ACC112 (cell line): ENCODE data around the gene MBD3L2B.

Experiments
- H2AFZ ChIP-seq: fragments of 200-600 bp; sonication (generic); one replicate; pipeline ENCODE4 v1.6.0; 2017; ENCODE audit warnings: antibody characterized with exemption, low read length; ENCODE audit not compliant: unreplicated experiment
- H3K27ac ChIP-seq: fragments of 200-600 bp; sonication (generic); 2 replicates; pipeline ENCODE4 v1.5.1; 2014; ENCODE audit warnings: low read depth, mild to moderate bottlenecking, antibody characterized with exemption, low read length, moderate library complexity
- H3K27me3 ChIP-seq: fragments of 200-600 bp; sonication (generic); 2 replicates; pipeline ENCODE4 v1.6.1; 2014; ENCODE audit warnings: mild to moderate bottlenecking, antibody characterized with exemption, low read length, moderate library complexity, mixed read lengths; ENCODE audit not compliant: insufficient read depth
- H3K36me3 ChIP-seq: fragments of 200-600 bp; sonication (generic); 2 replicates; pipeline ENCODE4 v1.6.1; 2016; ENCODE audit warnings: mild to moderate bottlenecking, antibody characterized with exemption, low read length, moderate library complexity, mixed read lengths; ENCODE audit not compliant: insufficient read depth
- H3K4me1 ChIP-seq: fragments of 200-600 bp; sonication (generic); one replicate; pipeline ENCODE4 v1.6.1; 2016; ENCODE audit warnings: low read length, mixed read lengths; ENCODE audit not compliant: insufficient read depth, unreplicated experiment, control insufficient read depth
- H3K4me3 ChIP-seq: fragments of 200-600 bp; sonication (generic); 2 replicates; pipeline ENCODE4 v1.5.1; 2014; ENCODE audit warnings: mild to moderate bottlenecking, low read depth, low read length
- H3K79me2 ChIP-seq: fragments of 200-600 bp; sonication (generic); one replicate; pipeline ENCODE4 v1.6.0; 2016; ENCODE audit warnings: low read length; ENCODE audit not compliant: control insufficient read depth, unreplicated experiment, insufficient read depth

The MBD3L2B gene

DNA sequence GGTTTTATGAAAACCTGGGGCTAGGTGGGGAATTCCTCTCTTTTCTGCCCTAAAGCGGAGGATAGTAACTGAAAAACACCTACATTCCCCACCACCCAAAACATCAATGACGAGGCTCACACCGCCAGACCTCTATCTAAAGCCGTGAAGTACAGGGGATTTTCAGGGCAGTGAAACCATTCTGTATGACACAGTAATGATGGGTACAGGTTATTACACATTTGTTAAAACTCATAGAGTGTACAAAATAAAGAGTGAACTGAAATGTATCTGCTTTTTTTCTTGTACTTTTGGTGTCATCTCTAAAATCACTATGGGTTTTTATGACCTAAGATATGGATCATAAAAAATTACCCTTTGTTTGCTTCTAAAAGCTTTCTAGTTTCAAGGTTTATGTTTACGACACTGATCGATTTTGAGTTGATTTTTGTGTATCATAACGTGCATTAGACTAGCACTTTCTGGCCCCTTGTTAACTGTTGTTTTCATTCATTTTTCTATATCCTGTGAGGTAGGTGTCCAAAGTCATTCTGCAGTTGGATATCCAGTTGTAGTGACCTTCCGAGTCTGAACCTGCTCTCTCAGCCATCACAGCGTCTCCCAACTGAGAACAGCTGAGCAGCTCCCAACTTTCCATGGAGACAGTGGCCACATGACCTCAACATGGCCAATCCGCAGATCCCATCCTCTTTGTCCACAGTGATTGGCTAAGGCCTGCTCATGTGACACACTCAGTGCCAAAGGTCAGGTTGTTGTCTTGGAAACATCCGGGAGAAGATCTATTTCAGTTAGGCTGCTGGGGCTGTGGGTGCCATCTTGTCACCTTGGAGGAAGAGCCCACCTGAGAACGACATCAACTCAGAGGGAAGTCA is 10.3 kb downstream of the MBD3L2B start:
- H3K4me3 ChIP-seq, result no peak overlapping the region
- peaks cover 8% of the 10 kb centered on the region for H3K27me3 ChIP-seq
- no peaks in the 10 kb centered on the region for H3K4me1 ChIP-seq
- no peak overlapping the region for H2AFZ ChIP-seq
- H3K79me2 ChIP-seq, result no peaks in the 10 kb centered on the region
- no peaks in the 10 kb centered on the region for H3K36me3 ChIP-seq
- no peak overlapping the region for H3K27ac ChIP-seq

DNA sequence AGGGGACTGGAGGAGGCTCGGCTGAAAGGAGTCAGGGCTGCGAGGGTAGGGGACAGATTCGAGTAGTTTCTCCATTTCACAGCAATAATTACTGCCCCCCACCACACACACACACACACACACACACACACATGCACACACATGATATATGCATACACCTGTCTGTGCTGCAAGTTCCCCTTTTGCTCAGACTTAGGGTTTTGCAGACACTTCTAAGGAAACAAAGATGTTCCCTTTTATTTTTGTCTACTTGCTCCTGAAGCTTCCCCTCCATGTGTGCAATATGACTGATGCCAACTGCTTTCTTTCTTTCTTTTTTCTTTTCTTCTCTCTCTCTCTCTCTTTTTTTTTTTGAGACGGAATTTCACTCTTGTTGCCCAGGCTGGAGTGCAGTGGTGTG is 13.4 kb downstream of the MBD3L2B start:
- Histone ChIP-seq H3K4me3 (no peak overlapping the region), H3K27ac (no peak overlapping the region), H3K79me2 (no peaks in the 10 kb centered on the region), H3K4me1 (no peaks in the 10 kb centered on the region), H3K27me3 (no peaks in the 10 kb centered on the region; the same call in 1 of the 2 replicates), H3K36me3 (no peaks in the 10 kb centered on the region), H2AFZ (no peak overlapping the region)

DNA sequence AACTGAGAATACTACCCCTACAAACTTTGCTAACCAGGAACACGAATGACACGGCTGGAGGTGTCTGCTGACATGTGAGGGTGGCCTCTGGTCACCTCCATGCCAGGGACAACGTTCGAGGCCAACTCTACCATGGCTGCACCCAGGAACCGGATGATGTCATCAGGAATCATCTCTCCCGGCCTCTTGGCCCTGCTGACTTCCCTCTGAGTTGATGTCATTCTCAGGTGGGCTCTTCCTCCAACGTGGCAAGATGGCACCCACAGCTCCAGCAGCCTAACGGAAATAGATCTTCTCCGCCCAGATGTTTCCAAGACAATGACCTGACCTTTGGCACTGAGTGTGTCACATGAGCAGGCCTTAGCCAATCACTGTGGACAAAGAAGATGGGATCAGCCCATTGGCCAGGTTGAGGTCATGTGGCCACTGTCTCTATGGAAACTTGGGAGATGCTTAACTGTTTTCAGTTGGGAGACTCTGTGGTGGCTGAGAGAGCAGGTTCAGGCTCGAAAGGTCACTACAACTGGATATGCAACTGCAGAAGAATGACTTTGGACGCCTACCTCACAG is 15.0 kb downstream of the MBD3L2B start:
- Histone ChIP-seq H3K4me1 (no peaks in the 10 kb centered on the region), H3K27me3 (peaks cover 4% of the 10 kb centered on the region), H3K4me3 (no peak overlapping the region), H3K36me3 (no peaks in the 10 kb centered on the region), H3K79me2 (no peaks in the 10 kb centered on the region), H3K27ac (no peak overlapping the region), H2AFZ (no peak overlapping the region)

DNA sequence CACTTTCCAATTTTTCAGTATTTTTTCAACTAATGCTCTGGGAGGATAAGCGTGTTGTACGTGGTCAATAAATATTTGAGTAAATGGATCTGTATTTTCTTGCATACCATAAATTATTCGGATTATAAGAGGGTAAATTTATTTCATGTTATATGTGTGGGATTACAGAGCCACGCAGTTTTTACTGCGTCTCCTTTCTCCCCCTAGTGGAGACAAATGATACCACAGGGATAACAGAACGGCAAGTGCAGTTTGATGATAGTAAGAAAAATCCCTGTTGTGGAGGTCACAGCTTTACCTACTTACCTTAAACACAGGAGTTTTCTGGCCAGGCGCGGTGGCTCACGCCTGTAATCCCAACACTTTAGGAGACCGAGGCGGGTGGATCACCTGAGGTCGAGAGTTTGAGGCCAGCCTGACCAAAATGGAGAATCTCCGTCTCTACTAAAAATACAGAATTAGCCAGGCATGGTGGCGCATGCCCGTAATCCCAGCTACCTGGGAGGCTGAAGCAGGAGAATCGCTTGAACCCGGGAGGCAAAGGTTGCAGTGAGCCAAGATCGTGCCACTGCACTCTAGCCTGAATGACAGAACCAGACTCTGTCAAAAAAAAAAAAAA is 16.8 kb downstream of the MBD3L2B start:
- Histone ChIP-seq H3K27ac (no peak overlapping the region), H3K4me3 (no peak overlapping the region), H3K36me3 (no peaks in the 10 kb centered on the region), H3K4me1 (no peaks in the 10 kb centered on the region), H3K27me3 (peaks cover 14% of the 10 kb centered on the region), H2AFZ (no peak overlapping the region), H3K79me2 (no peaks in the 10 kb centered on the region)

DNA sequence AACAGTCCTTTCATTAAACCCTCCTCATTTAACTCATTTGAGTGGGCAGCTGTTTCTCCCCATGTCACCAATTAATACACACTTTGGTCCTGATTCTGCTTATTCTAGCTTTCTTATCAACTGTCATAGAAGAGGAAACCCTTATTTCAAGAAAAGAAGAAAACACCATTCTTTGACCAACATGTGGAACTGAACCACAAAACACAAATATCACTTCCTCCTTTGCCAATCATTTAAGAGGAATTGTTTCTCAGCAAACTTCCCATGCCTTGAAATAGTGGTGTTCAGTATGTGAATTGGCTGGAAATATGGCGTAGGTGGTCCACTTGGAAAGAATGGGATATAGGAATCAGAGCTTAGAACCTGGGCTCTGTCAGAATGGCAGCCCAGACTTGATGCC is 20.4 kb downstream of the MBD3L2B start:
- H3K4me1 ChIP-seq, result no peaks in the 10 kb centered on the region
- no peak overlapping the region for H2AFZ ChIP-seq
- H3K27ac ChIP-seq, result no peak overlapping the region
- peaks cover 14% of the 10 kb centered on the region for H3K27me3 ChIP-seq
- H3K79me2 ChIP-seq, result no peaks in the 10 kb centered on the region
- H3K36me3 ChIP-seq, result no peaks in the 10 kb centered on the region
- H3K4me3 ChIP-seq, result no peak overlapping the region

DNA sequence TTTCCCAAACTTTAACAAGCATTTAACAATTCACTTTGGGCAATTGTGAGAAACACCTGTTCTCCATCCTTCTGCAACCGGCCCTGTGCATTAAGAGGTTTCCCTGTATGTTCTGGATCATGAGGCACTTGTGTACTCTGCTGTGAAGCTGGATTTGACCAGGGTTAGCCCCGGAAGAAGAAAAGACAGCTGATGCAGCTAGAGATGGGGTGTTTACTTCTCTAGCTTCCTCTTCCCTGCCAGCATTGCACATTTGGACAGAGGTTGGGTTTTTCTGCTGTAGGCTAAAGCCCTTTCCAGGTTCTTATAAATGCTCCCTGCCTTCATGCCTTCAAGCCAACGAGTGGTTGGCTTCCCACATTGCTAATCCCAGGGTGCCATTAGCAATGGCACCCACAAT is 20.9 kb downstream of the MBD3L2B start:
- H3K36me3 ChIP-seq, result no peaks in the 10 kb centered on the region

DNA sequence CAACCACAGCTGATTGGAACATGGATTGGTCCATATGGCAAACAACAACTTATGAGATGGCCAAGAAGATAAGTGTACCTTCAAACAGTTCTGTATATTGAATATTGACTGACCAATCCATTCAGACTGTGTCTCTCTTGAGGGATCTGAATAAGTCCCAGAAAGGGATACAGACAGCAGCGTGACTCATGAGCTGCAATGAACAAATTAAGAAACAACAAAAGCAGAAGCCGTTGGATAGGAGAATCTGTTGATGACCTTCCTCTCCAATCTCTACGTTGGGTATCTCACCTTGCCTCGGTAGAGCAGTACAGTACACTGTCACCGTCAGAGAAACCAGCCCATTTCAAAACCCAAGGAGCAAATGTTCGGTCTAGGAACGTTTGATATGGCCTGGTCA is 21.3 kb downstream of the MBD3L2B start:
- Histone ChIP-seq H3K27ac (no peak overlapping the region), H3K36me3 (no peaks in the 10 kb centered on the region), H3K79me2 (no peaks in the 10 kb centered on the region), H2AFZ (no peak overlapping the region), H3K27me3 (peaks cover 14% of the 10 kb centered on the region), H3K4me3 (no peak overlapping the region), H3K4me1 (no peaks in the 10 kb centered on the region)

More for the DNA sequence above, 20.9 kb downstream of the MBD3L2B start:
- no peak overlapping the region for H3K27ac ChIP-seq
- peaks cover 14% of the 10 kb centered on the region for H3K27me3 ChIP-seq
- no peaks in the 10 kb centered on the region for H3K79me2 ChIP-seq
- H3K4me3 ChIP-seq, result no peak overlapping the region
- H2AFZ ChIP-seq, result no peak overlapping the region
- no peaks in the 10 kb centered on the region for H3K4me1 ChIP-seq

DNA sequence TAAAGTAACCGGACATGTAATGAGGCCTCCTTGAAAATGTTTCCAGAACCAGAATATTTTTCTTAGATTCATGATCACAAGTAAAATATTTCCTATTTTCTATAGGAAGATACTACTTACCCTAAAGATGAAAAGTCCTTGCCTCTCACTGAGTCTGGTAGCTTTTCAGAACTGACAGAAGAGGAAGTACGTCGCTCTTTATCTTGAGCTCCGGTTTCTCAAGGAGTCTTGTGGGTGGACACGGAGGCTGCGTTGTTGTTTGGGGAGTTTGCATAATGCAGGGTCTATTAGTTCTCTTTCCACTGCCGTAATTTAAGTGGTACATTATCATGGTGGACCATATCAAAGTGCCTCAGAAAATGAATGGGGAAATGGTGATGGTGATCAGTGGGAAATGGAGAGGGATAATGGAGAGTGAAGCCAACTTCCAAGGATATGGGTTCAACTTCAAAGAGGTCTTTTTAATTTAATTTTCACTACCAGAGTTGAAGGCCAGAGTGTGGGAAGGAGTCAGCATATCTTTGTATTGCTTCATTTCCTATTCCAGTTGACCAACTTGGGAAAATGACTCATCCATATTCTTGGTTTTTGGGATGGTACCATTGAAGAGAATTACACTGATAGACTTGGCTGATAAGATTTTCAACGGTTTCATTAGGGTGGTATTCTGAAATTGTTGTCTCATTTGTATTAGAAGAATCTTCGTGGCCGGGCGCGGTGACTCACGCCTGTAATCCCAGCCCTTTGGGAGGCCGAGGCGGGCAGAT is 23.4 kb downstream of the MBD3L2B start:
- Histone ChIP-seq H3K27ac (no peak overlapping the region), H3K4me3 (no peak overlapping the region)

DNA sequence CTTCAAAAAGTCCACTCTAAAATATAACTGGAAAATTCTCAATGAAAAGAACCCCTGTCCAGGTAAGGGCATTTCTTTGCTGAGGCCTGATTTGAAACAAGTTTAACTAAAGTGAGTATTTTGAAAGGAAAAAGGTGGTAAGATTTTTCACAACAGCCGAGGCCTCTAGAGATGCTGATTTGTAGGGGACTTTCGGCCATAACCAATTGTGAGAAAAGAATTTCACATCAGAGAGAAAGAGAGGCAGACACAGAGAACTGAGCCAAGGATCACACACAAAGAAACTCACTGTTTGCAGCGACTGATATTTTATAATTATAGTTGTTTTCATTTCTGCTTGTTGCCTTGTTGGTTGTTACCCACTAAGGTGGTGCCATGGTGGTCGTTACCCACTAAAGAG is 24.4 kb downstream of the MBD3L2B start:
- no peak overlapping the region for H3K27ac ChIP-seq
- no peak overlapping the region for H2AFZ ChIP-seq
- H3K79me2 ChIP-seq, result no peaks in the 10 kb centered on the region
- H3K27me3 ChIP-seq, result peaks cover 12% of the 10 kb centered on the region
- no peaks in the 10 kb centered on the region for H3K4me1 ChIP-seq
- no peak overlapping the region for H3K4me3 ChIP-seq
- H3K36me3 ChIP-seq, result no peaks in the 10 kb centered on the region

More for the DNA sequence above, 23.4 kb downstream of the MBD3L2B start:
- no peaks in the 10 kb centered on the region for H3K4me1 ChIP-seq
- no peak overlapping the region for H2AFZ ChIP-seq
- H3K36me3 ChIP-seq, result no peaks in the 10 kb centered on the region
- H3K79me2 ChIP-seq, result no peaks in the 10 kb centered on the region
- peaks cover 14% of the 10 kb centered on the region for H3K27me3 ChIP-seq

DNA sequence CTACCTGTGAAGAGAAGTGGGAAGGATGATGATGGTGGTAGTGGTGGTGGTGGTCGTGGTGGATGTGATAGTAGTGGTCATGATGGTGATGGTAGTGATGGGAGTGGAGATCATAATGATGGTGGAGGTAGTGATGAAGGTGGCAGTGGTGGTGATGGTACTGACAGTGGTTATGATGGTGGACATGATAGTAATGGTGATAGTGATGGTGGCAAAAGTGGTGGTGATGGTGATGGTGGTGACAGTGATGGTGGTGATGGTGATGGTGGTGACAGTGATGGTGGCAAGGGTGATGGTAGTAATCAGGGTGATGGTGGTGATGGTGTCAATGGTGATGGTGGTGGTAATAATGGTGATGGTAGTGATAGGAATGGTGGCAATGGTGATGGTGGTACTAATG is 26.2 kb downstream of the MBD3L2B start:
- no peaks in the 10 kb centered on the region for H3K36me3 ChIP-seq
- H3K4me1 ChIP-seq, result no peaks in the 10 kb centered on the region
- H2AFZ ChIP-seq, result no peak overlapping the region
- H3K79me2 ChIP-seq, result no peaks in the 10 kb centered on the region
- H3K27me3 ChIP-seq, result peaks cover 4% of the 10 kb centered on the region; the same call in 1 of the 2 replicates
- H3K27ac ChIP-seq, result no peak overlapping the region
- no peak overlapping the region for H3K4me3 ChIP-seq
